NB4 (cell line): ENCODE data around the gene ERICH2.

Experiments
- POLR2A ChIP-seq: IDR thresholded peaks from 2 replicates; pipeline ENCODE4 v1.6.1; 2011; ENCODE audit warnings: mild to moderate bottlenecking; ENCODE audit not compliant: insufficient read length; ENCODE audit errors: extremely low read depth
- TF ChIP-seq, protein P1 (sequence below): IDR thresholded peaks from one replicate; pipeline ENCODE4 v1.5.1; 2012; ENCODE audit warnings: low read depth, low read length

DNA sequence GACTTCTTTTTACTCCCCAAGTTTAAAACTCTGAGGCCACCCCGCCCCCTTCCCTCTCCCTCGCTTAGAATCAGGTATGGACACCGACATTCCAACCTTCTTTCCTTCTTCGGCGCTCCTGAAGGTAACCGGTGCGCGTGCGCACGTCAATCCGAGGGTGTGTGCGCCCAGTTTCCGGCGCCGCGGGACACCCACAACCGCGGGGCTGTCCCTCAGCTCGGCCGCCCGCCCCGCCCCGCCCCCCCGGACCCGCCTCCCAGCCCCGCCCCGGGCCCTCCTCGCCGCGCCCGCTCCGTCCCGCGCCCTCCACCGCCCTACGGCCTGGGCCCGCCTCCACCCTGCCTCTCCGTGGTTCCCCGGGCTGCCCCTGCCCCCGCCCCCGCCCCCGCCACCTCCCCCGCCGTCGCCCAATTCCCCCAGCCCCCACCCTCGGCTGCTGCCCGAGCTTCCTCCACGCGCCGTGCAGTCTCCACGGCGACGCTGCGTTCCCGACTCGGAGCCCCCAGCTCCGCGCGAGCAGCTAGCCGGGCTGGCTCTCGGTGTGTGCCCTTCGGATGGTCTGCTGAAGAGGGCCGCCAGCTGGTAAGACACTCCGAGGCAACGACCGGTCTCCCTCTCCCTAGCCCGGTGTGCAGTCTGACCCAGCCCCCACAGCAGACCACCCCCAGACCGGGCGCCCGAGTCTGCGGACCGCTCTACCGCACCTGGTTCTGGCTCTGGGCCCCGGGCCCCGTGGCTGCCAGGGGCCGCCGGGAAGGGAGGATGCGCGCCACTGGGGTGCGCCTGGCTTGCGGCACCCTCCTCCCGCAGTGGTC is 635 bp downstream of the ERICH2 start:
- TF ChIP-seq, protein P1, sequence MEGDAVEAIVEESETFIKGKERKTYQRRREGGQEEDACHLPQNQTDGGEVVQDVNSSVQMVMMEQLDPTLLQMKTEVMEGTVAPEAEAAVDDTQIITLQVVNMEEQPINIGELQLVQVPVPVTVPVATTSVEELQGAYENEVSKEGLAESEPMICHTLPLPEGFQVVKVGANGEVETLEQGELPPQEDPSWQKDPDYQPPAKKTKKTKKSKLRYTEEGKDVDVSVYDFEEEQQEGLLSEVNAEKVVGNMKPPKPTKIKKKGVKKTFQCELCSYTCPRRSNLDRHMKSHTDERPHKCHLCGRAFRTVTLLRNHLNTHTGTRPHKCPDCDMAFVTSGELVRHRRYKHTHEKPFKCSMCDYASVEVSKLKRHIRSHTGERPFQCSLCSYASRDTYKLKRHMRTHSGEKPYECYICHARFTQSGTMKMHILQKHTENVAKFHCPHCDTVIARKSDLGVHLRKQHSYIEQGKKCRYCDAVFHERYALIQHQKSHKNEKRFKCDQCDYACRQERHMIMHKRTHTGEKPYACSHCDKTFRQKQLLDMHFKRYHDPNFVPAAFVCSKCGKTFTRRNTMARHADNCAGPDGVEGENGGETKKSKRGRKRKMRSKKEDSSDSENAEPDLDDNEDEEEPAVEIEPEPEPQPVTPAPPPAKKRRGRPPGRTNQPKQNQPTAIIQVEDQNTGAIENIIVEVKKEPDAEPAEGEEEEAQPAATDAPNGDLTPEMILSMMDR: no peak
- peak; percentile 26 for TF ChIP-seq POLR2A
